ENCODE measurements around the gene TMEM200C.
"Not testable (repeated sequence)": the region's sequence is repeated elsewhere in the genome, so short reads cannot be mapped to it uniquely, and the experiment has no call there.

The TMEM200C gene

DNA sequence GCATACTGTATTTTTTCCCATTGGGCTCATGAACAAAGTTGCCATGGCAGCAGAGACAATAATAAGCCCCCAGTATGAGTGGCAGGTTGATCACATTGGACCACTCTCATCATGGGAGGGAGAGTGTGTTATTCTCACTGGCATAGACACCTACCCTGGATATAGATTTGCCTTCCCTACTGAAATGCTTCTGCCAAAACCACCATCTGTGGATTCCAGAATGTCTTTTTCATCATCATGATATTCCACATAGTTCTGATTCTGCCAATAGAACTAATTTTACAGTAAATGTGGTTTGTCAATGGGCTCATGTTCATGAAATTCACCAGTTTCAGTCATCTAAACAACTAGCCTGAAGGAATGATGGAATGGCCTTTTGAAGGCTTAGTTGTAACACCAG, 18.4 kb downstream of the TMEM200C start:
- DNase-seq (ENCODE audit: extremely low read depth, low read depth): no peak
- TF ChIP-seq CTCF (IDR thresholded peaks at IDR 0.05; ENCODE audit: low read depth, low read length): no peak

DNA sequence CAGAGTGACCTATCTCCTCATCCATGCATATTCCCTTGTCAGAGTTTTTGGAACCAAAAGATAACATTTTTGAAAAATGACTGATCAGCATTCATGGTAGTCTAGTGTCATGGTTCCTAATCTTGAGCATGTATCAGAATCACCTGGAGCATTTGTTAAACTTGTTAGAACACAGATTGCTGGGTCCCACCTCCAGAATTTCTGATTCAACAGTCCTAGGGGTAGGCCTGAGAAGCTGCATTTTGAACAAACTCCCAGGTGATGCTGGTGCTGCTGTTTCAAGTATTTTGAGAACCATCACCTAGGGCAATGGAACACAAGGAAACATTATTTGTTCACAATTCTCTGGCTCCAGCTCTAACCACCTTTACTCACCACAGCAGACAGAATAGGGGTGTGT, 21.0 kb downstream of the TMEM200C start:
- TF ChIP-seq CTCF (IDR thresholded peaks at IDR 0.05; ENCODE audit: low read depth, low read length): no peak
- no peak for DNase-seq (ENCODE audit: extremely low read depth, low read depth)

- no peak for TF ChIP-seq CTCF (IDR thresholded peaks at IDR 0.05; ENCODE audit: low read depth, low read length)
- no peak for DNase-seq (ENCODE audit: extremely low read depth, low read depth)
Observed at GRCh38 chr18:5872886-5873285, 22.4 kb downstream of the TMEM200C start.

DNA sequence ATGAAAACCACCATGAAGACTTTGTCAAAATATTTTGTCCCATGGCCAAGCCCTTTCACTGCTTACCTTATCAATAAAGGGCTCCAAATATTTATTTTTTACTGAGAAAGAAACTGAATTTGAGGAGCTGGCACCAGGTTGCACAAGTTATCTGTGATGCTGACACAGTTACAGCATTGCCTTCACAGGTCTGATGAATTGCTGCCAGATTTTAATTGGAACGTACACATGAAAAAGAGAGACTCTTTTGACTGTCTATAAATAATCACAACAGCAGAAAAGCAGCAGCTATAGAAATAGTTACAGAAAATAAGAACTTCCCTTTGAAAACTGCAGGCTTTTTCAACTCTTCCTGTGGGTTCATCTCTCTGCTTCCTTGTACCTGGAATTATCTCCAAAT, 23.9 kb downstream of the TMEM200C start:
- no peak for TF ChIP-seq CTCF (IDR thresholded peaks at IDR 0.05; ENCODE audit: low read depth, low read length)
- no peak for DNase-seq (ENCODE audit: extremely low read depth, low read depth)

- peak; percentile 56 for DNase-seq (ENCODE audit: extremely low read depth, low read depth)
- peak; percentile 87 for TF ChIP-seq CTCF (IDR thresholded peaks at IDR 0.05; ENCODE audit: low read depth, low read length)
Observed at GRCh38 chr18:5868218-5868854, 27.0 kb downstream of the TMEM200C start.

GRCh38 chr18:5865521-5865920, 29.8 kb downstream of the TMEM200C start:
- DNase-seq (ENCODE audit: extremely low read depth, low read depth): no peak
- no peak for TF ChIP-seq CTCF (IDR thresholded peaks at IDR 0.05; ENCODE audit: low read depth, low read length)

- DNase-seq (ENCODE audit: extremely low read depth, low read depth): not testable (repeated sequence)
Observed at GRCh38 chr18:5862127-5862526, 33.2 kb downstream of the TMEM200C start.

GRCh38 chr18:5857180-5857579, 38.1 kb downstream of the TMEM200C start:
- TF ChIP-seq CTCF (IDR thresholded peaks at IDR 0.05; ENCODE audit: low read depth, low read length): no peak
- no peak for DNase-seq (ENCODE audit: extremely low read depth, low read depth)
